Activated T-cell treated with anti-CD3 and anti-CD28 coated beads, Interleukin-2, amount 50 U/mL, for 4 hours (primary cell): ENCODE measurements around the gene CEP57. TPM values are rescaled to one million over a fixed set of nuclear protein-coding genes. Genes with fewer than 3 reads are reported as not detected.
"Not testable (repeated sequence)": the region's sequence is repeated elsewhere in the genome, so short reads cannot be mapped to it uniquely, and the experiment has no call there.

ENCODE experiments used
- ATAC-seq, 2 donors: fragments of 200-7000 bp; cut with Tn5 transposase; one replicate each; pipeline ENCODE4 v1.10.0; 2021
- DNase-seq: peaks from one replicate; pipeline ENCODE4 v3.0.0-alpha.2; 2020
- H3K27me3 Mint-ChIP-seq: one replicate; pipeline ENCODE4 v1.8.0; 2021; ENCODE audit warnings: low read depth, mixed read lengths
- H3K36me3 Mint-ChIP-seq: one replicate; pipeline ENCODE4 v1.8.0; 2022; ENCODE audit warnings: mixed read lengths; ENCODE audit not compliant: insufficient read depth
- H3K4me1 Mint-ChIP-seq: one replicate; pipeline ENCODE4 v1.8.0; 2021; ENCODE audit warnings: low read depth, mixed read lengths
- H3K4me3 Mint-ChIP-seq: one replicate; pipeline ENCODE4 v1.8.0; 2021; ENCODE audit warnings: mild to moderate bottlenecking, moderate library complexity, mixed read lengths
- H3K9me3 Mint-ChIP-seq: one replicate; pipeline ENCODE4 v1.8.0; 2021; ENCODE audit warnings: mixed read lengths
- total RNA-seq, 3 donors: library from RNA; stranded (reverse); gene quantifications; one replicate each; pipeline ENCODE4 v1.2.1, GENCODE V29; 2021

Gene CEP57
- total RNA-seq, 3 donors from 2014 or later = 27.7 to 40.1 (median 39.0) TPM

- no peaks in the 10 kb centered on the region for H3K27me3 Mint-ChIP-seq
- H3K4me1 Mint-ChIP-seq = peaks cover 50% of the 10 kb centered on the region
- peak overlapping the region; percentile 97 for H3K4me3 Mint-ChIP-seq
- H3K36me3 Mint-ChIP-seq = peaks cover 4% of the 10 kb centered on the region
- no peak for ATAC-seq
- peak; percentile 32 for DNase-seq
- H3K9me3 Mint-ChIP-seq = no peaks in the 10 kb centered on the region
Observed at GRCh38 chr11:95790933-95791708, 823 bp downstream of the CEP57 start.

- peak overlapping the region; percentile 97 for H3K4me3 Mint-ChIP-seq
- H3K9me3 Mint-ChIP-seq = no peaks in the 10 kb centered on the region
- no peaks in the 10 kb centered on the region for H3K27me3 Mint-ChIP-seq
- peaks cover 50% of the 10 kb centered on the region for H3K4me1 Mint-ChIP-seq
- no peak for ATAC-seq
- H3K36me3 Mint-ChIP-seq = peaks cover 4% of the 10 kb centered on the region
- no peak for DNase-seq
Observed at GRCh38 chr11:95791709-95792033, 1.4 kb downstream of the CEP57 start.

GRCh38 chr11:95792200-95792599 is 1.9 kb downstream of the CEP57 start:
- no peak for ATAC-seq
- no peaks in the 10 kb centered on the region for H3K27me3 Mint-ChIP-seq
- H3K4me1 Mint-ChIP-seq = peaks cover 50% of the 10 kb centered on the region
- DNase-seq = no peak
- H3K9me3 Mint-ChIP-seq = no peaks in the 10 kb centered on the region
- H3K4me3 Mint-ChIP-seq = peak overlapping the region; percentile 97
- peaks cover 4% of the 10 kb centered on the region for H3K36me3 Mint-ChIP-seq

GRCh38 chr11:95792700-95793099 is 2.4 kb downstream of the CEP57 start:
- Mint-ChIP-seq H3K4me3 (no peak overlapping the region), H3K36me3 (peaks cover 4% of the 10 kb centered on the region), H3K9me3 (no peaks in the 10 kb centered on the region), H3K27me3 (no peaks in the 10 kb centered on the region), H3K4me1 (peaks cover 50% of the 10 kb centered on the region)
- ATAC-seq (no peak), DNase-seq (no peak)

GRCh38 chr11:95793116-95793515 is 2.8 kb downstream of the CEP57 start:
- no peaks in the 10 kb centered on the region for H3K9me3 Mint-ChIP-seq
- H3K4me1 Mint-ChIP-seq = peaks cover 46% of the 10 kb centered on the region
- H3K36me3 Mint-ChIP-seq = peaks cover 4% of the 10 kb centered on the region
- DNase-seq (no peak), ATAC-seq (no peak)
- no peaks in the 10 kb centered on the region for H3K27me3 Mint-ChIP-seq
- H3K4me3 Mint-ChIP-seq = peak overlapping the region; percentile 15

- DNase-seq = no peak
- Mint-ChIP-seq H3K4me1 (peaks cover 39% of the 10 kb centered on the region), H3K27me3 (no peaks in the 10 kb centered on the region), H3K4me3 (no peak overlapping the region), H3K9me3 (no peaks in the 10 kb centered on the region), H3K36me3 (peaks cover 3% of the 10 kb centered on the region)
- no peak for ATAC-seq
Observed at GRCh38 chr11:95794086-95794485, 3.8 kb downstream of the CEP57 start.

- Mint-ChIP-seq H3K4me1 (peaks cover 42% of the 10 kb centered on the region), H3K9me3 (no peaks in the 10 kb centered on the region), H3K27me3 (no peaks in the 10 kb centered on the region), H3K4me3 (no peak overlapping the region), H3K36me3 (peaks cover 16% of the 10 kb centered on the region)
- DNase-seq (no peak), ATAC-seq (no peak)
Observed at GRCh38 chr11:95795627-95796295, 5.5 kb downstream of the CEP57 start.

- H3K4me1 Mint-ChIP-seq = peaks cover 39% of the 10 kb centered on the region
- DNase-seq = no peak
Observed at GRCh38 chr11:95796501-95796900, 6.2 kb downstream of the CEP57 start.

GRCh38 chr11:95799546-95799945 is 9.2 kb downstream of the CEP57 start:
- Mint-ChIP-seq H3K4me1 (peaks cover 18% of the 10 kb centered on the region), H3K27me3 (no peaks in the 10 kb centered on the region), H3K9me3 (no peaks in the 10 kb centered on the region), H3K36me3 (peaks cover 31% of the 10 kb centered on the region), H3K4me3 (no peak overlapping the region)
- no peak for ATAC-seq
- no peak for DNase-seq

More at GRCh38 chr11:95796501-95796900, 6.2 kb downstream of the CEP57 start:
- Mint-ChIP-seq H3K27me3 (no peaks in the 10 kb centered on the region), H3K4me3 (no peak overlapping the region), H3K9me3 (no peaks in the 10 kb centered on the region), H3K36me3 (peaks cover 17% of the 10 kb centered on the region)
- no peak for ATAC-seq

GRCh38 chr11:95800438-95800837 is 10.1 kb downstream of the CEP57 start:
- Mint-ChIP-seq H3K4me3 (no peak overlapping the region), H3K27me3 (no peaks in the 10 kb centered on the region), H3K9me3 (no peaks in the 10 kb centered on the region), H3K4me1 (peaks cover 10% of the 10 kb centered on the region), H3K36me3 (peaks cover 31% of the 10 kb centered on the region)
- DNase-seq (no peak), ATAC-seq (no peak)

GRCh38 chr11:95802806-95803205 is 12.5 kb downstream of the CEP57 start:
- Mint-ChIP-seq H3K36me3 (peaks cover 31% of the 10 kb centered on the region), H3K27me3 (no peaks in the 10 kb centered on the region), H3K9me3 (no peaks in the 10 kb centered on the region), H3K4me3 (no peak overlapping the region), H3K4me1 (peaks cover 9% of the 10 kb centered on the region)
- no peak for ATAC-seq
- no peak for DNase-seq

GRCh38 chr11:95803973-95804372 is 13.7 kb downstream of the CEP57 start:
- H3K4me3 Mint-ChIP-seq = no peak overlapping the region

GRCh38 chr11:95805869-95806268 is 15.6 kb downstream of the CEP57 start:
- H3K4me3 Mint-ChIP-seq = no peak overlapping the region
- no peaks in the 10 kb centered on the region for H3K27me3 Mint-ChIP-seq
- H3K36me3 Mint-ChIP-seq = peaks cover 19% of the 10 kb centered on the region
- no peak for DNase-seq
- peaks cover 7% of the 10 kb centered on the region for H3K4me1 Mint-ChIP-seq
- ATAC-seq = no peak
- no peaks in the 10 kb centered on the region for H3K9me3 Mint-ChIP-seq

More at GRCh38 chr11:95803973-95804372, 13.7 kb downstream of the CEP57 start:
- no peak for ATAC-seq
- Mint-ChIP-seq H3K27me3 (no peaks in the 10 kb centered on the region), H3K4me1 (peaks cover 9% of the 10 kb centered on the region), H3K9me3 (no peaks in the 10 kb centered on the region), H3K36me3 (peaks cover 31% of the 10 kb centered on the region)
- DNase-seq = no peak

- not testable (repeated sequence) for H3K4me3 Mint-ChIP-seq, H3K9me3 Mint-ChIP-seq, ATAC-seq, DNase-seq, H3K27me3 Mint-ChIP-seq, H3K4me1 Mint-ChIP-seq
- H3K36me3 Mint-ChIP-seq = peaks cover 19% of the 10 kb centered on the region
Observed at GRCh38 chr11:95806464-95806863, 16.2 kb downstream of the CEP57 start.

- not testable (repeated sequence) for H3K4me1 Mint-ChIP-seq, ATAC-seq, H3K4me3 Mint-ChIP-seq, H3K27me3 Mint-ChIP-seq, DNase-seq, H3K9me3 Mint-ChIP-seq
- peaks cover 19% of the 10 kb centered on the region for H3K36me3 Mint-ChIP-seq
Observed at GRCh38 chr11:95811052-95811451, 20.8 kb downstream of the CEP57 start.
